HG03575 (cell line): ENCODE results near the gene ZNF837.

Source experiments
- ATAC-seq: cut with Tn5 transposase; IDR thresholded peaks from one replicate; pipeline ENCODE4 v1.9.1; 2021; ENCODE audit not compliant: unreplicated experiment, insufficient number of reproducible peaks, low FRiP score; ENCODE audit errors: extremely low read depth

Gene ZNF837

GRCh38 chr19:58397533-58398037 is 16.8 kb upstream of the ZNF837 start:
- ATAC-seq, result no peak

DNA sequence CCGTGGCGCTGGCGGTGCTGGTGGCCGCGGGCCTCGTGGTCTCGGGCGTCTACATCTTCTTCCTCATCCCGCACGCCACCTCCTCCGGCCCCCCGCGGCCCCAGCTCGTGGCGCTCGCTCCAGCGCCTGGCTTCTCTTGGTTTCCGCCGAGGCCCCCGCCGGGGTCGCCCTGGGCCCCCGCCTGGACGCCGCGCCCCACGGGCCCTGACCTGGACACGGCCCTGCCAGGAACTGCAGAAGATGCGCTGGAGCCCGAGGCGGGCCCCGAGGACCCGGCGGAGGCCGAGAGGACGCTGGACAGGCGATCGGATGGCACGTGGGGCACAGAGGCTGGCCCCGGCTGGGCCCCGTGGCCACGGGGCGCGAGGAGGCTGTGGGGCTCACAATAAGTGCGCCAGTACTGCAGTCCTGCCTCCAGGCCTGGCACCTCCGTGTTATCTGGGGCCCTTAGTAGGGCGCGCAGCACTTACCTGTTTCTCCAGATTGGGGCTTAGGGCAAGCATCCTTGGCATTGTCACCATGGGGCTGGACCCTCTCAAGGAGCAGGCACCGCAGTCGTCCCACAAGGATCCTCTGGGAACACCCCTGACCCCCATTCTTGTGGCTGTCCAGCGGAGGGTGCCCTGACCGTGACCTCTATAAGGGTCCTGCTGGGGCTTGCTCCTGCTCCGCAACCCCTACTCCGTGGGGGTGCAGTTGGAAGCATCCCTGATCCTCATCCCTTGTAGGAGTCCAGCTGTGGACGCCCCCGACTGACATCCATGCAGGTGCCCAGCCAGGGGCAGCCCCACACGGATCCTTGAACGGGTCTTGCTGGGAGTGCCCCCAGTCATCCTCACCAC is 16.1 kb upstream of the ZNF837 start:
- ATAC-seq, result no peak

DNA sequence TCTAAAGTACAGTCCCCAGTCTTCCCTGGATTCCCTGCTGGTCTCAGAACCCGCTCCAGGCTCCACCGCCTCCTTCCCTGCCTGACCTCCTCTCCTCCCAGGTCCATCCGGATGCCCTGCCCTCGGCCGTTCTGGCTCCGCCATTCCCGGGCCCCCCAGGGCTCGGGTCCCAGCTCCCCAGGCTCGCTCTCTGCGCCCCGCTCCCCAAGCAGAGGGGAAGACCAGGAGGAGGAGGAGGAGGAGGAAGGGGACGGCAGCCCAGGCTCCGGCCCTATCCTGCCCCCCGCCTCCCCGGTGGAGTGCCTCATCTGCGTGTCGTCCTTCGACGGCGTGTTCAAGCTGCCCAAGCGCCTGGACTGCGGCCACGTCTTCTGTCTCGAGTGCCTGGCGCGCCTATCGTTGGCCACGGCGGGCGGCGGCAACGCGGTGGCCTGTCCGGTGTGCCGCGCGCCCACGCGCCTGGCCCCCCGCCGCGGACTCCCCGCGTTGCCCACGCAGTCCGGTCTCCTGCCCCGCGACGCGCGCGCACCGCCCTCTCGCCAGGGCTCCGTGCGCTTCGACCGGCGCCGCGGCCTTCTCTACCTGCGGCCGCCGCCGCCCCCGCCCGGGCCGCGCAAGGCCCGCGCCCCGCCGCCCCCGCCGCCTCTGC is 15.3 kb upstream of the ZNF837 start:
- ATAC-seq, result no peak

- ATAC-seq, result no peak
These were observed 14.6 kb upstream of the ZNF837 start, which contains the start of gene RNF225 for GRCh38 chr19:58395220-58395978. Gene RNF225, plus strand, starts transcription at chr19:58395656. Its CDS starts 434 bp downstream, at chr19:58396090.

- ATAC-seq, result no peak
These were observed 14.0 kb upstream of the ZNF837 start for GRCh38 chr19:58394821-58395219.

- ATAC-seq, result no peak
These were observed 12.8 kb upstream of the ZNF837 start for GRCh38 chr19:58393725-58394033.

DNA sequence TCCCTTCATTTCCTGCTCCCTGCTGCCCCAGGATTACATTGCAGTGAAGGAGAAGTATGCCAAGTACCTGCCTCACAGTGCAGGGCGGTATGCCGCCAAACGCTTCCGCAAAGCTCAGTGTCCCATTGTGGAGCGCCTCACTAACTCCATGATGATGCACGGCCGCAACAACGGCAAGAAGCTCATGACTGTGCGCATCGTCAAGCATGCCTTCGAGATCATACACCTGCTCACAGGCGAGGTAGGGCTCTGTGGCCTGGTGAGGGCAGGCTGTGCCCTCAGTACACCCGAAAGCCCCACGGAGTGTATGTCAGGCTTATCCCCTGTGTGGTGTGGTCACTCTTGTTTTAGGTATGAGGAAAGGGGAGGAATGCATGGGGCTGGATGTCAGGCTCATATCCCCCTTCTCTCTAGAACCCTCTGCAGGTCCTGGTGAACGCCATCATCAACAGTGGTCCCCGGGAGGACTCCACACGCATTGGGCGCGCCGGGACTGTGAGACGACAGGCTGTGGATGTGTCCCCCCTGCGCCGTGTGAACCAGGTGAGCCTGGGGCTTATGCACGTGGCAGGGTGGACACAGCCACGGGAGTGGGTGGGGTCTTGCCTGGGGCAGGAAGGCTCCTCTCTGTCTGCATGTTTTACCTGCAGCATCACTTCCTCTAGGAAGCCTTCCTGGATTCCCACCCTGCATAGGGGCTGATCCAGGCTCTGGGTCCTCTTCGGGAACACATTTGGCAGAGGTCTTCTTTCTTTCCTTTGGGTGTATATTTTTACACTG is 12.3 kb upstream of the ZNF837 start:
- no peak for ATAC-seq

DNA sequence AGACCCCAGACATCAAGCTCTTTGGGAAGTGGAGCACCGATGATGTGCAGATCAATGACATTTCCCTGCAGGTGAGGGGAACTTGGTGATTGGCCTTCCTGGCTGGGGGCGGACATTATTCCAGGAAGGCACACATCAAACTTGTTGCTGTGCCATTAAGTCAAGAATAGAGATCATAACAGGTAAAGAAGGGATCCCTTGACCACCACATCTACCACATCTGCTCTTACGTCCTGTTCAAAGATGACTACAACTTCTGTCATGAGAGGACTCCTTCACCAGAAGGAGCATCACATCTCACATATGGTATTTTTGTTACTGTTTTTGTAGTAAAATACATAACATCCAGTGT is 7.3 kb upstream of the ZNF837 start:
- ATAC-seq, result no peak

DNA sequence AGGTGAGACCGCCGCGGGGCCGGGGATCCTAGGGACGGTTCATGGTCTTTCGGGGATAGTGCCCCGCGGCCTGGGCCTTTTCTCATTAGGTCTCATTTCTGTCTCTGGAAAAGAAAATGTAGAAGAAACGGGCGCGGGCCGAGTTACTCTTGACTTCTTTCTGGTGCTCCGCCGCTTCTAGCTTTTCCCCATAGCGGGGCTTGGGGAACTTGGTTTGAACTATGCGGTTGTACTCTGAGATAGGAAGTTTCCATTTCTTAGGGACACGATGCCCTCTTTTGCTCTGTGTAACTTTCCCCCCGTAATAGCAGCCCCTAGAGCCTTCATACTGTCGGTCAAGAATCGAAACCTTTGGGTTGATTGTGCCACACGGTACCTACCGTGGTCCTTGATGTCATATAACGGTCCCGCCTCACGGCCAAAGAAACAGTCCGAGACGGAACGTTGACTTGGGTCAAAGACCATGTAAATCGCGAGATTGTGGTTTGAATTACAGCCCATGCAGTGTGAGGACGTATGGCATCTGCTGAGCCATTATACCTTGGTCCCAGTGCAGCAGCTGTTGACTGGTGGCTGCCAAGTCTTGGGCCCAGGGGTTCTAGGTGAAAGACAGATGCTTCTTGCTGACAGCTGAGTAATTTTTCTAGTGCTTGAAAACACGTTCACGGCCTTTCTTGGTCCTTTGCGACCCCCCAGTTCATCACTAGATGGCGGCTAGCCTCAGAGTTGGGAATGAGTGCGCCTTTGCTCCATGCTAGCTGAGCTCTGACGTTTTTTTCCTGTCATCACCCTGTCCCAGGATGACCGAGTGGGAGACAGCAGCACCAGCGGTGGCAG is 6.7 kb upstream of the ZNF837 start:
- ATAC-seq, result no peak

DNA sequence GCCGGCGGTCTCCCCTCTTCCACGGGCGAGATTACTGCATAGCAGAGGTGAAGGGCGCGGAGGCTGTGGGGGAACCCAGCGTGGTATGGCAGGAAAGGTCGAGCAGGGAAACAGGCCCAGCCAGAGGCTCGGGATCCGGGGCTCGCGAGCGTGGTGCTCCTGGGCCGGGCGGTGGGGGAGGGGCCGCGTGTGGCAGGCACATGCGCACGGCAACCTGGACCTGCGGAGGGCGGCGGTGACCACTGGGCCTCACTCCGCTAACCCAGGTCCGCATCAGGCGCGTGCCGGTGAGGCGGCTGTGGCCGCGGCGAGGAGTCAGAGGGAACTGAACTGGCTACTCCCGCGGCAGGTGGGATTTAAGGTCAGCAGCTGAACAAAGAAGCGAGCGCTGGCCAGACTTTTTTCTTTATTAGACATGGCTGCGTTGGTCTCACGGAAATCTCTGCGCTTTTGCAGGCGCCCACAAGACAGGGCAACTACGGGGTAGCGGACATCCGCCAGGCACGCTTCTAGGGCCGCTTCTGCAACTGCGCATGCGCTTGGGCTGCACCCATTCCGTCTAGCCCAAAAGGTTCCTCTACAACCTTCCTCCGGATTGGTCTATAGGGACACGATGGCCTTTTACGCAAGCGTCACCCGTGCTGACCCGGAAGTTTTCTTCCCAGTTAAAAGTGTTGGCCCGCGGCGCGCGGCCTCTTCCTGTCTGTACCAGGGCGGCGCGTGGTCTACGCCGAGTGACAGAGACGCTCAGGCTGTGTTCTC is 5.9 kb upstream of the ZNF837 start, which contains the start of gene RPS5:
TSS of gene RPS5 (plus strand) at position 694 of the 762 bp plus-strand sequence. CDS start 869 bp downstream, outside the sequence.
- ATAC-seq, result peak; percentile 65

DNA sequence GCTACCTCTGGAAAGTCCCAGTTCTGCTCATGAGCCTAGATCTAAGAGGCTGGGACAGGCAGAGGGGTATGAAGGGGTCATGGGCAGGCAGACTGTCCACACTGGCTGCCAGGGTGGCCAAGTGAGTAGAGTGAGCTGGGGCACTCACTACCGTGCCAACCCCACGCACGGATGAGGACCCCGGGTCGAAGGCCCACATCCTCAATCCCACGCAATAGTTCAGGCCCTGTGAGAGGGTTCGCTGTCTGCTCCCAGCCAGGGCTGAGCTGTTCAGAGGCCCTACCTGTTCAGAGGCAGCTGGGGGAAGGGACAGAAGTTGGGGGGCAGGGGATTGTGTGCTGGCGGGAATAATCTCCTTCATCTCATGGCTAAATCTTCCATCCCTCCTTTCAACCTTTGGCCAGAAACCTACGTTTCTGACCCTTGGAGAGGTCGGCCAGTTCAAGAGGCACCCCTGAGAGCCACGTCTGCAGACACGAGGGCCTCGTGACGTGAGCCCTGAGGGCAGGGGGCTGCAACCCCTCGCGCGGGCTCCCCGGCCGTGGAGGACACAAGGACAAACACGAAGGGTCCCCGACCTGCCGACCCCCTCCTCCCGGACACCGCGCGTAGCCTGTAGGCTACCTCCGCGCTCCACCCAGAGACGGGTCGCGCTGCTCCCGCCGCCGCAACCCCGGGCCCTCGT is 5.2 kb upstream of the ZNF837 start:
- no peak for ATAC-seq

DNA sequence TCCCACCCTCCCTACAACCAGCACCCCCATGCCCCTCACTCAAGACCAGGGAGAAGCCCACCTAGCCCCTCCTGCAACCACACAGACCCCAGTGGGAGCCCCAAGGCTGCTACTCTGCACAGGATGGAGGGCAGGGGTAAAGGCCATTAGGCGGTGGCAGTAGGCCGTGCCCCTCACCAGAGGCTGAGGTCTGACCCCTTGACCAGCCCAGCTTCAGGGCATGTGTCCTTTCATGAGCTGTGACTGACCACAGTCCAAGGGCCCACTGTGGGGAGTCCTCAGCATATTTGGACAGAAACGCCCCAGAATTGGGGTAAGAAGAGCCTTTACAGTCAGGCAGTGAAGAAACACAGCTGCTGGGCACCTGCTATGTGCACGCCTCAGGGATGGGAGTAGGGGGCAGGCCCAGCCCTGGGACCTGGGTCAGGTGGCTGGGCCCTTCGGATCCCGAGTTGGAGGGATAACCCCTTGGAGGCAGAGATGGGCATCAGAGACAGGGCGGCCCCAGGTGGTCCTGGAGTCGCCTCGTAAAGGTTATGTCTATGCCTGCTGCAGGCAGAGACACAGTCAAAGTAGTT is 4.6 kb upstream of the ZNF837 start:
- no peak for ATAC-seq

DNA sequence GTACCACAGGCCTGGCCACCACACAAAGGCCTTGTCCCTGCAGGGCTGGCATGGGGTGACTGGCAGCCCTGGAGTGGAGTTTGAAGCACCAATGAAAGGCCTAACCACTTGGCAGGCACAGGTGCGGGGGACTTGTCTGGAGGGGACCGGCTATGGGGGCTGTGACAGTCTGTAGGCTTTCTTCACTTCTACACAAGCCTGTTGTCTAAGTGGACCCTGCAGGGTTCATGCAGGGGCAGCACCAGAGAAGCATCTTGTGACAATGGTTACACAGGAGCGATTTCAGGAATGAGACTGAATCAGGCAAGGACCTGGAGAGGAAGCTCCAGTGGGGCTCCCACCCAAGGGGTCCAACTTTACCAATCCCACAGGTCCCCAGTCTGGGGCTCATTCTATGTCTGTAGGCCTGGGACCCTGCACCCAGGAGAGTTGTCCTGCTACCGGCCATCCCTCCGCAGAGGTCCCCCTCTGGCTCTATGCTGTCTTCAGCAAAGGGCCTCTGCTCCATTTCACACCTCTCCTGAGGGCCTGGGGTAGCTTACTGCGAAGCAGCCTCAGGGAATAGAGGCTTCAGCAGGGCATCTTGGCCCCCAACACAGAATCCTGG is 2.3 kb upstream of the ZNF837 start:
- ATAC-seq, result no peak

DNA sequence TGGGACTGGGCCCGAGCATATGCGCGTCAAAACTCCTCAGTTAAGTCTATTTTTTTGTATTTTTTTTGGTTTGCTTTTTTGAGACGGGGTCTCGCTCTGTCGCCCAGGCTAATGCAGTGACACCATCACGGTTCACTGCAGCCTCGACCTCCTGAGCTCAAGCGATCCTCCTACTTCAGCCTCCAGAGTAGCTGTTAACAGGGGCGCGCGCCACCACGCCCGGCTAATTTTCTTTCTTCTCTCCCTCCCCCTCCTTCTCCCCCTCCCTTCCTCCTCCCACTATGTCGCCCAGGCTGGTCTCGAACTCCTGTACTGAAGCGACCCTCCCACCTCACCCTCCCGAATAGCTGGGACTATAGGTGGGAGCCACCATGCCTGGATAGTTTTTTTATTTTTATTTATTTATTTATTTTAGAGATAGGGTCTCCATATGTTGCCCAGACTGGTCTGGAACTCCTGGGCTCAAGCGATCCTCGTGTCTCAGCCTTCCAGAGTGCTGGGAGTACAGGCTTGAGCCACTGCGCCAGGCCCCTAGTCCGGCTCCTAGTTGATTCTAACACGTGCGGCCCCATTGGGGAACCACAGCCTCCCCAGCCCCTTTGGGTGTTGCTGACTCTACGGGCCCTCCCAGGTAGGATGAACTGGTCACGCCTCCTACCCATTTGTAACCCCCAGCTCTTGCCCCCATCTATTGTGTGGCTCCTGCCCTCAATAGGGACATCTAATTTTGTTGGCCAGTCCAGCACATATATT is 806 bp upstream of the ZNF837 start:
- ATAC-seq, result no peak

DNA sequence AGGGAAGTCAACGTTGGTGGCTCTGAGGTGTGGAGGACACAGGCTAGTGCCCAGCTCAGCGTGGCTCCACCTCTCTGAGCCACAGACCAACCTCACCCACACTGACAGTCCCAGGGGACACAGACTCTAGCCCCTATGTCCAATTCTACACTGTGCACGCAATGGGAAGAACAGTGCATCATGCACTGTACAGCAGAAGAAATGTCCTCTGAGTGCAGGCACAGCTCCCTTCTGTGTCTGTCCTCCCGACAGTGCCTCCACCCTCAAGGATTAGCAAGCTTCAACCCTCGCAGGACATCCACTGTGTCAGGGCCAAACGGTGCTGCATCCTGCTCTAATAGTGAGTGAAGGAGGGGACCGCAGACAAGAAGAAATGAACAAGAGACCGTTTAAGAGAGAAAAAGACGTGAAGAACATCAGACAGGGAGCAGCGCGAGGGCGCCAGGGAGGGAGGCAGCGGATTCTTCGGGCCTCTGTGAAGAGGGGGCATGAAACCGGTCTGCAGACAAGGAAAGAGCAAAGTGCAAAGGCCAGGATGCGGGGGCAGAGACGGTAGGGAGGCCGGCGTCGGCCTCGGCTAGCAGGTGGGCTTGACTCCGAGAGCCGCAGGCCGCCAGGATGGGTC is 681 bp downstream of the ZNF837 start:
- no peak for ATAC-seq
